Body of pancreas (tissue), 4 donors: ENCODE data around the gene NRIP3. TPM values are rescaled to one million over a fixed set of nuclear protein-coding genes. Genes with fewer than 3 reads are reported as not detected.

Source experiments
- ATAC-seq: fragments of 150-250 bp; one replicate; pipeline ENCODE4 v1.9.1; 2016
- DNase-seq, 4 donors: peaks; one replicate each; pipeline ENCODE4 v3.0.0-alpha.2; 2019
- H3K27ac ChIP-seq, 4 donors: fragments of 200-600 bp; sonication (generic); 1 replicate in 3 of 4; 2 replicates in 1 of 4; pipeline versions ENCODE4 v1.5.1 to v1.6.1; 2016 to 2019; ENCODE audit warnings: mild to moderate bottlenecking in 1 of 4, mixed read lengths in 1 of 4, moderate library complexity in 1 of 4
- H3K27me3 ChIP-seq, 2 donors: fragments of 200-600 bp; sonication (generic); one replicate each; pipeline ENCODE4 v1.6.0; 2016; ENCODE audit warnings: mild to moderate bottlenecking in 1 of 2
- H3K36me3 ChIP-seq, 2 donors: fragments of 200-600 bp; sonication (generic); replicated peaks in 1 of 2; 2 replicates each; pipeline ENCODE4 v1.5.1; 2016; ENCODE audit warnings: low read depth in 2 of 2; ENCODE audit not compliant: insufficient read depth in 1 of 2
- H3K4me1 ChIP-seq: fragments of 200-600 bp; sonication (generic); one replicate; pipeline ENCODE4 v1.6.0; 2016
- H3K4me3 ChIP-seq, 2 donors: fragments of 200-600 bp; sonication (generic); 1 replicate in 1 of 2; 2 replicates in 1 of 2; pipeline ENCODE4 v1.5.1; 2016 to 2019
- H3K9me3 ChIP-seq, 3 donors: fragments of 200-600 bp; sonication (generic); 1 replicate in 2 of 3; 2 replicates in 1 of 3; pipeline ENCODE4 v1.5.1; 2016
- CTCF ChIP-seq, 7 experiments: fragments of 450-650 bp in 4 of 7; fragments of 200-600 bp in 3 of 7; sonication (generic) in 3 of 7; IDR thresholded peaks; one replicate each; pipeline ENCODE4 v1.5.1; 2016 to 2019; ENCODE audit warnings: antibody characterized with exemption in 7 of 7
- POLR2A ChIP-seq, 3 donors: fragments of 450-650 bp; IDR thresholded peaks; one replicate each; pipeline ENCODE4 v1.6.1; 2016; ENCODE audit warnings: antibody characterized with exemption in 3 of 3, mild to moderate bottlenecking in 2 of 3
- WGBS, 2 donors: methylation state at CpG; one replicate each; pipeline ENCODE4 v1.1.5; 2017; 5-methylcytosine and 5-hydroxymethylcytosine counted together
- intact Hi-C: fragments of 100-400 bp; cut with DNase I; formaldehyde crosslinking; loops from one replicate; pipeline ENCODE4 v1.15.1; 2023
- total RNA-seq, 2 donors: library from RNA; depleted of rRNA; stranded (reverse); fragments of >200 nt; gene quantifications; one replicate each; pipeline ENCODE4 v1.1.0, GENCODE V29; 2016

Gene NRIP3
- total RNA-seq, 2 donors from 2014 or later, result 2.1 TPM; not detected in 1

- H3K9me3 ChIP-seq, result no peaks in the 10 kb centered on the region
- DNase-seq (no peak), ATAC-seq (no peak)
- no peaks in the 10 kb centered on the region for H3K4me1 ChIP-seq
- intact Hi-C loops, result no loop called here
- H3K36me3 ChIP-seq, result no peaks in the 10 kb centered on the region
- H3K4me3 ChIP-seq, result no peak overlapping the region
- WGBS, 2 donors, result 79 to 86% methylated on average over 1 of the region's 1 CpG
- no peaks in the 10 kb centered on the region for H3K27me3 ChIP-seq
- H3K27ac ChIP-seq, result no peak overlapping the region
- TF ChIP-seq POLR2A (IDR thresholded peaks at IDR 0.05), result no peak
- no peak for TF ChIP-seq CTCF (IDR thresholded peaks at IDR 0.05)
Observed at GRCh38 chr11:9028581-9028980, 24.8 kb upstream of the NRIP3 start.

DNA sequence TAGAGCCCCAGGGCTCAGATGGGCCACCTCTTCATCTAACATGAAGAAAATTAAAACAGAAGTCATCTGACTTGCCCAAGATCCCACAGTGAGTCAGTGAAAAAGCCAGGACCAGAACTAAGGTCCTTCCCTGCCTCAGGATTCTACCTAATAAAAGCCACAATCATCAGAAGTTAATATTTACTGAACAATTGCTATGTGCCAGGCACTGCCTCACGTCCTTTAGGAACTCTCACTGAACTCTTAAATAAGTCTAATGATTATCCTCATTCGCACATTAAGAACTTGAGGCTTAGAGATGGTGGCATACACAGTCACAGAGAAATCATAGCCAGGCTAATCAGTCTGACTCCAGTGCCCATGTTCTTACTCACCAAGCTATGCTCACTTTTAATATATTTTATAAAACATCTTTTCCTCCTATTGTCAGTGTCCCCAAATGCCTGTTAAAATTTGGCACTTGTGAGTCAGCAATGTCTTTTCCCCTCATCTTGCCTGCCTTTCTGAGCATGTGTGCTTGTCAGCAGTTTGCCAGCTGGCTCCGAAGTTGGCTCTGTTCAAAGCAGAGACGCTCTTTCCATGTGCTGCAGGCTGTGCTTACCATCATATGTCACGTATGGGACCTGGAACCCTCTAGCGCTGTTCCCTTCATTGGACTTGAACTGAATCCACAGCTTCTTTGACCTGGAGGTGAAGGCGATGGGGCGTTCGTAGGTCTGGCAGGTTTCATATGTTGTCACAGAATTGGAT, 21.5 kb upstream of the NRIP3 start:
- Histone ChIP-seq H3K4me1 (no peaks in the 10 kb centered on the region), H3K27me3 (no peaks in the 10 kb centered on the region), H3K27ac (no peak overlapping the region), H3K36me3 (no peaks in the 10 kb centered on the region), H3K4me3 (no peak overlapping the region), H3K9me3 (no peaks in the 10 kb centered on the region)
- DNase-seq (no peak), ATAC-seq (no peak)
- TF ChIP-seq POLR2A (IDR thresholded peaks at IDR 0.05), result no peak
- no peak for TF ChIP-seq CTCF (IDR thresholded peaks at IDR 0.05)
- WGBS, 2 donors, result 84 to 86% methylated on average over 9 of the region's 9 CpGs
- intact Hi-C loops, result no loop called here

DNA sequence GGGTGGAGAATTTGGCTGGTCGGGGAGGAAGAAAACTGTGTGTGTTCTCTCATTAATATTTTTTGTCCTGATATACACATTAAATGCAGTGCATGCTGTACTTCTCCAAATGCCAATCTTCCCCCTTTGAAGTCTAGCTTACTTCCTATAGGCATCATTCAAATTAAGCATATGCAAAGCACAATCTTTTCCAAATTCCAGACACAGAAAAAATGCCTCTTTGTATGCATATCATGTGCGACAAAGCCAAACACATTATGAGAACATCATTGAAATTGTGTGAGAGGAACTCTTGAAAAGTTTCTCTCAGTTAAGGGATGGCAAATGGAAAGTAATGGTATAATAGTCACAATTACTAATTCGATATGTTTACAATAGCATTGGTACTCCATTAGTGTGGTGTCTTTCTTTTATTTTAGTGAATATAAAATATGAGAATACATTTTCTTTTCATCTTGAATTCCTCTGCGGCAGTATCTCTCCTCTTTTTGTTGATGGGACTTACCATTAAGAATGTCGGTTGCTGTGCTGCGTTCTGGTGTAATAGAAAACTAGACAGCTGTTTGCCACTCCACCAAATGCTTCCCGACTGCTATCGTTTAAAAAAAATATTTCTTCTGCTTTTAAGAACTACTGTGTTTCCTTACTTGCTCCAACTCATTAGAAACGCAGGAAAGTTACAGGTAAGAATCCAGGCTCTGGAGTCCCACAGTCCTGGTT, 19.3 kb upstream of the NRIP3 start:
- no peaks in the 10 kb centered on the region for H3K4me1 ChIP-seq
- WGBS, 2 donors, result 81 to 87% methylated on average over 9 of the region's 9 CpGs

GRCh38 chr11:9020916-9021315, 17.1 kb upstream of the NRIP3 start:
- H3K36me3 ChIP-seq, result no peaks in the 10 kb centered on the region
- no peaks in the 10 kb centered on the region for H3K9me3 ChIP-seq
- no peaks in the 10 kb centered on the region for H3K27me3 ChIP-seq
- no peak overlapping the region for H3K27ac ChIP-seq
- peaks cover 2% of the 10 kb centered on the region for H3K4me1 ChIP-seq
- intact Hi-C loops, result no loop called here
- no peak overlapping the region for H3K4me3 ChIP-seq
- DNase-seq (no peak), ATAC-seq (no peak)
- 62 to 67% methylated on average over 8 of the region's 8 CpGs for WGBS, 2 donors
- TF ChIP-seq POLR2A (IDR thresholded peaks at IDR 0.05) (no peak), CTCF (IDR thresholded peaks at IDR 0.05) (no peak)

More for the DNA sequence above, 19.3 kb upstream of the NRIP3 start:
- no peaks in the 10 kb centered on the region for H3K9me3 ChIP-seq
- intact Hi-C loops, result no loop called here
- H3K4me3 ChIP-seq, result no peak overlapping the region
- H3K36me3 ChIP-seq, result no peaks in the 10 kb centered on the region
- no peak for ATAC-seq
- H3K27me3 ChIP-seq, result no peaks in the 10 kb centered on the region
- no peak for DNase-seq
- TF ChIP-seq CTCF (IDR thresholded peaks at IDR 0.05), result no peak
- no peak for TF ChIP-seq POLR2A (IDR thresholded peaks at IDR 0.05)
- H3K27ac ChIP-seq, result no peak overlapping the region
